ENCODE measurements around the gene GALNT9. TPM values are rescaled to one million over a fixed set of nuclear protein-coding genes. Genes with fewer than 3 reads are reported as not detected.
"Not testable (repeated sequence)": the region's sequence is repeated elsewhere in the genome, so short reads cannot be mapped to it uniquely, and the experiment has no call there.

The GALNT9 gene
- polyA plus RNA-seq, 1 experiment = not detected

DNA sequence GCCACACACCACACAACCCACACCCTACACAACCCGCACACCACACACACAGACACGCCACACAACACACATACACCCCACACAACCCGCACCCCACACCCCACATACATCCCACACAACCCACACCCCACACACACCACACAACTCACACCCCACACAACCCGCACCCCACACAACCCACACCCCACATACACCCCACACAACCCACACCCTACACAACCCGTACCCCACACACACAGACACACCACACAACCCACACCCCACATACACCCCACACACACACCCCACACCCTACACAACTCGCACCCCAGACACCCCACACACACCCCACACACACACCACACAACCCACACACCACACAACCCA is 106.6 kb downstream of the GALNT9 start:
- no peaks in the 10 kb centered on the region for H3K36me3 ChIP-seq (ENCODE audit: control insufficient read depth, insufficient read depth, low read length)
- CTCF ChIA-PET = no interaction called here
- no peak overlapping the region for H3K4me3 ChIP-seq (ENCODE audit: low read depth, low read length)
- POLR2A ChIA-PET = no interaction called here
- DNase-seq (ENCODE audit: low read depth) = no peak
- peaks cover 2% of the 10 kb centered on the region for H3K27me3 ChIP-seq (ENCODE audit: control insufficient read depth, insufficient read depth, low read length)
- TF ChIP-seq, protein P1, sequence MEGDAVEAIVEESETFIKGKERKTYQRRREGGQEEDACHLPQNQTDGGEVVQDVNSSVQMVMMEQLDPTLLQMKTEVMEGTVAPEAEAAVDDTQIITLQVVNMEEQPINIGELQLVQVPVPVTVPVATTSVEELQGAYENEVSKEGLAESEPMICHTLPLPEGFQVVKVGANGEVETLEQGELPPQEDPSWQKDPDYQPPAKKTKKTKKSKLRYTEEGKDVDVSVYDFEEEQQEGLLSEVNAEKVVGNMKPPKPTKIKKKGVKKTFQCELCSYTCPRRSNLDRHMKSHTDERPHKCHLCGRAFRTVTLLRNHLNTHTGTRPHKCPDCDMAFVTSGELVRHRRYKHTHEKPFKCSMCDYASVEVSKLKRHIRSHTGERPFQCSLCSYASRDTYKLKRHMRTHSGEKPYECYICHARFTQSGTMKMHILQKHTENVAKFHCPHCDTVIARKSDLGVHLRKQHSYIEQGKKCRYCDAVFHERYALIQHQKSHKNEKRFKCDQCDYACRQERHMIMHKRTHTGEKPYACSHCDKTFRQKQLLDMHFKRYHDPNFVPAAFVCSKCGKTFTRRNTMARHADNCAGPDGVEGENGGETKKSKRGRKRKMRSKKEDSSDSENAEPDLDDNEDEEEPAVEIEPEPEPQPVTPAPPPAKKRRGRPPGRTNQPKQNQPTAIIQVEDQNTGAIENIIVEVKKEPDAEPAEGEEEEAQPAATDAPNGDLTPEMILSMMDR (IDR thresholded peaks at IDR 0.05; ENCODE audit: insufficient read depth, low read depth, low read length) = no peak

DNA sequence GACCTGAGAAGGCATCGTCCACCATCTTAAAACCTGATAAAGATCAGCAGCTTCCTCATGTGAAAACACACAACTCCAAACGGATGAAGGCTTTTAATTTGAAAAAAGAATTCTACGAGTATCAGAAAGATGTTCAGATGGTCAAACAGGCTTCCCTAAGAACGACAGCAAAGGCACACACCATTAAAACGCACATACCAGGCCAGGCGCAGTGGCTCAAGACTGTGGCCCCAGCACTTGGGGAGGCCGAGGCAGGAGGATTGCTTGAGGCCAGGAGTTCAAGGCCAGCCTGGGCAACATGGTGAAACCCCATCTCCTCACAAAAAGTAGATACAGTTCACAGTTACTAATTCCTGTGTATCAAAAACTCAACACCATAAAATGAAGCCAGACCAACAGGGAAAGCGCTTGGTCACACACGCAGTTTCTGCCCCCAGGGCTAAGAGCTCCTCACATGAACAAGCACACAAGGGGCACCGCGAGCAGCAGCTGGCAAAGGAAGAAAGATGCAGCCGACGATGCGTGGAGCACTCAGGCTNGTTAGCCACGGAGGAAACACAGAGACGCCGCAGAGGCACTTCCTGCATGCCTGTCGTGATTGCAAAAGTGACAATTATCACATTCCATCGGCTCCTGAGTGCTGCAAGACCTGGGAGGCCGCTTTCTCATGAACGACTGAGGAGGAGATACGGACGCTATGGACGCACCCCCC is 107.1 kb downstream of the GALNT9 start:
- TF ChIP-seq, protein P1 (IDR thresholded peaks at IDR 0.05; ENCODE audit: insufficient read depth, low read depth, low read length) = no peak
- H3K4me3 ChIP-seq (ENCODE audit: low read depth, low read length) = no peak overlapping the region
- H3K36me3 ChIP-seq (ENCODE audit: control insufficient read depth, insufficient read depth, low read length) = no peaks in the 10 kb centered on the region
- POLR2A ChIA-PET = interaction anchor here (0.7 kb wide), 1 partner anchor 27 kb away, joined by 6 read pairs; no protein-coding TSS in a partner anchor
- no peaks in the 10 kb centered on the region for H3K27me3 ChIP-seq (ENCODE audit: control insufficient read depth, insufficient read depth, low read length)
- CTCF ChIA-PET = no interaction called here
- DNase-seq (ENCODE audit: low read depth) = no peak

DNA sequence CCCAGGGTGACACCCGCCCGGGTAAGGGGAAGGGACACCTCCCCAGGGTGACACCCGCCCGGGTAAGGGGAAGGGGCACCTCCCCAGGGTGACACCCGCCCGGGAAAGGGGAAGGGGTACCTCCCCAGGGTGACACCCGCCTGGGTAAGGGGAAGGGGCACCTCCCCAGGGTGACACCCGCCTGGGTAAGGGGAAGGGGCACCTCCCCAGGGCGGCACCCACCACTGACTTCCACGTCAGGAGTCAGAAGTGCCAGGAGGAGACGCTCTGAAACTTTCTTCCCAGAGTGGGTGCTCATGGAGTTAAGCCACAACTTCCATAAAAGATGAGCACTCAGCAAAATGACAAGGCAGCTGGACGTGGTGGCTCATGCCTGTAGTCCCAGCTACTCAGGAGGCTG is 109.6 kb downstream of the GALNT9 start:
- H3K27me3 ChIP-seq (ENCODE audit: control insufficient read depth, insufficient read depth, low read length); H3K36me3 ChIP-seq (ENCODE audit: control insufficient read depth, insufficient read depth, low read length); POLR2A ChIA-PET; DNase-seq (ENCODE audit: low read depth); H3K4me3 ChIP-seq (ENCODE audit: low read depth, low read length): not testable (repeated sequence)
- CTCF ChIA-PET = interaction anchor here (0.6 to 1.3 kb wide), 3 partner anchors 40 to 66 kb away, joined by 3 to 9 read pairs (median 4); no protein-coding TSS in a partner anchor

DNA sequence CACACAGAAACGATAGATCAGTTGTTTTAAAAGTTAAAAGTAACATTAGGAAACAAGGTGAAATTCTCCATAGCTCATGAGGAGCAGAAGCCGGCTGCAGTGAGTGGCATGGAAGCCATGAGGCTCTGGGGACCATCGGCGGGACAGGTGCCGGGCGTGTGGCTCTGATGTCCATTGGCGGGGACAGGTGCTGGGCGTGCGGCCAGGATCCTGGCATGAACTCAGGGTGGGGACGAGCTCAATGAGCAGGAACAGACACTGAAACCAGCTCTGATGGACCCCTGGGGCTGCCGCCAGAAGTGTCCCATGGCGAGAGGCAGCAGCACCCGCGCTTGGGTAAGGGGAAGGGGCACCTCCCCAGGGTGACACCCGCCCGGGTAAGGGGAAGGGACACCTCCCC is 110.1 kb downstream of the GALNT9 start:
- POLR2A ChIA-PET = no interaction called here
- CTCF ChIA-PET = interaction anchor here (0.8 to 1.3 kb wide), 2 partner anchors 39 to 66 kb away, joined by 4 to 9 read pairs; no protein-coding TSS in a partner anchor
- Histone ChIP-seq H3K36me3 (ENCODE audit: control insufficient read depth, insufficient read depth, low read length) (no peaks in the 10 kb centered on the region), H3K4me3 (ENCODE audit: low read depth, low read length) (no peak overlapping the region), H3K27me3 (ENCODE audit: control insufficient read depth, insufficient read depth, low read length) (0 out of 2 replicates have a peak, but pooled peaks cover 1% of the 10 kb centered on the region)
- DNase-seq (ENCODE audit: low read depth) = no peak
- TF ChIP-seq, protein P1 (IDR thresholded peaks at IDR 0.05; ENCODE audit: insufficient read depth, low read depth, low read length) = no peak

DNA sequence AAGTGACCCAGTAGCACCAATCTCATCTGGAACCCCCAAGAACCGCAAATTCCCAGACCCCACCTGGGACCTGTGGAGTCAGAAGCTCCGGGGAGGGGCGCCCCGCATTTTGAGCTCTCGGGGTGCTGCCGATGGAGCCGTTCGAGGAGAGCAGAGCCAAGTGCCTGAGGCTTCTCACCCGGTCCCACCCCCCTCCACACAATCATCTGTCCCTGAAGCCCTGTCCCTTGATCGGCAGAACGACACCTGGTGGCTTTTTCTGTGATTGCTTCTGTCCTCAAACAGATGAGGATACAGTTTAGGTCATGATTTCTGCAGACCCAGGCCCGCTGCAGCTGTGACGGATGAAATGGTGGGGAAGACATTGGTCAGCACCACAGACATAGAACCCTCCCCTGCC is 110.5 kb downstream of the GALNT9 start:
- no peak for DNase-seq (ENCODE audit: low read depth)
- ChIA-PET CTCF (interaction anchor here (0.8 to 1.3 kb wide), 2 partner anchors 39 to 65 kb away, joined by 4 to 9 read pairs; no protein-coding TSS in a partner anchor), POLR2A (no interaction called here)
- H3K4me3 ChIP-seq (ENCODE audit: low read depth, low read length) = no peak overlapping the region
- H3K27me3 ChIP-seq (ENCODE audit: control insufficient read depth, insufficient read depth, low read length) = 0 out of 2 replicates have a peak, but pooled peaks cover 1% of the 10 kb centered on the region
- TF ChIP-seq, protein P1 (IDR thresholded peaks at IDR 0.05; ENCODE audit: insufficient read depth, low read depth, low read length) = peak; percentile 38
- H3K36me3 ChIP-seq (ENCODE audit: control insufficient read depth, insufficient read depth, low read length) = no peaks in the 10 kb centered on the region

Measured in BJ (cell line).